ENCODE results near the gene STAG3. TPM values are rescaled to one million over a fixed set of nuclear protein-coding genes. Genes with fewer than 3 reads are reported as not detected.
"Not testable (repeated sequence)": the region's sequence is repeated elsewhere in the genome, so short reads cannot be mapped to it uniquely, and the experiment has no call there.

Gene STAG3
- polyA plus RNA-seq, 3 donors: 13.2 to 33.8 (median 15.3) TPM

DNA sequence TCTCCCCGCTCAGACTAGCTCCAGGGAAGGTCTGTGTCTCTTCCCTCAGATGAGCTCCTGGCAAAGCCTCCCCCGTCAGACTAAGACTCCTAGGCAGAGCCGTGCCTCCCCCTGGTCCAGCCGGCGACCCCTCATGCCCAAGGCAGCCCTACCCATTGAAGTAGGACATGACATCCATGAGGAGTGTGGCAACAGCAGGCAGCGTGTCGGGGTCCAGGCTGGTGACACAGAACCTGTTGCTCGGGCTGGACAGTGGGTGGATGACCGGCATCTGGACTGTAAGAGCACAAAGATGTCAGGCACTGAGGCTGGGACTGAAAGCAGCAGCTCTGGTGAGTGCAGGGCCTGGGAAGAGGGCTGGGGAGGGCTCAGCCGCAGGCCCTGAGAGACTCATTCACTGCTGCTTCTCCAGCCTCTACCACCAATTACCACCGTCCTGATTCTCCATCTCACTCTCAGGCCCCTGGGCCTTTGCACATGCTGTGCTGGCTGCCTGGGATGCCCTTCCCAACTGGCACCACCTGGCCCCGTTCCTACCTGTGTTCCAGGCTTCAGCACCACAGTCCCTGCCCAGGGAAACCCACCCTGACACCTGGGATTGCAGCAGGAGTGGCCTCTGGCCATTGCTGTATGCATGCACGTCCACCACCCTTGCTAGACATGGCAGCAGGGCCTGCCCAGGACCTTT is 44.9 kb downstream of the STAG3 start:
- DNase-seq (ENCODE audit: extremely low read depth in 1 of 11, low read depth in 9 of 11, low spot score in 4 of 11): no peak

DNA sequence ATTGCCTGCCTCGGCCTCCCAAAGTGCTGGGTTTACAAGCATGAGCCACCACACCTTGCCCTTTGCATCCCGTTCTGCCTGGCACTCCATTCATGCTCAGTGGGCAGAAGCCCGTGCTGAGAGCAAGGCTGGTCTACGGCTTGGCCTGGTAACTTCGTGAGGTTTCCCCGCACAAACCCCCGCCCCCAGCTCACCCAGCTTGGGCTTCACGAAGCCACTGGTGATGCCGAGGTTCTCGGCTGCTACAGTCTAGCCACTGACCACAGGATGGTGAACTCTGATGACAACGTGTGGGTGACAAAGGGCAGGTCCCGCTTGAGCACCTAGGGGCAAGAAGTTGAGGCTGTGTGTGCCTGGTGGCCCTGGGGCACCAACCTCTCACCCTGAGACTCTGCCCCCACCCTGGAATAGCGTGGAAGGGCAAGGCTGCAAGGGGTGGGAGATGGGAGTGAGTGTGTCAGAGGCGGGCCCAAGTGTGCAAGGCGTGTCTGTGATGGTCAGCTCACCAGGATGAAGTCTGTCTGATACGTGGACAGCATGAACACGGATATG is 45.7 kb downstream of the STAG3 start:
- DNase-seq (ENCODE audit: extremely low read depth in 1 of 11, low read depth in 9 of 11, low spot score in 4 of 11): not testable (repeated sequence)

DNA sequence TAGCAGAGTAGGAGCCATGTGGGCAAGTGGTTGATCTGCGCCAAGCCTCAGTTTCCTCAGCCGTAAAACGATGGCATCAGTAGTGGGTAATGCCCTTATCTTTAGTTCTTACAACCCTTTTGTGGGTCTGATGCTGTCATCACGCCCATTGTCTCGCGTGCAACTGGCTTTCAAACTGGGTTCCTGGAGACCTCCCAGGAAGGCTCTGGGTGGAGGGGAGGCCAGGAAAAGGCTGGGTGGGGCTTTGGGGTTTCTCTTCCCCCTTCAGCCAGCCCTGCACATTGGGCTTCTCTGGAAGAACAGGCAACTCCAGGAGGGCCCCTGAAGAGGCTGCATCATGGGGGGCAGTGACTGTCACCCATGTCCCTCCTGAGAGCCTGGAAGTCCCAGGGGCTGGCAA is 47.2 kb downstream of the STAG3 start:
- not testable (repeated sequence) for DNase-seq (ENCODE audit: extremely low read depth in 1 of 11, low read depth in 9 of 11, low spot score in 4 of 11)

DNA sequence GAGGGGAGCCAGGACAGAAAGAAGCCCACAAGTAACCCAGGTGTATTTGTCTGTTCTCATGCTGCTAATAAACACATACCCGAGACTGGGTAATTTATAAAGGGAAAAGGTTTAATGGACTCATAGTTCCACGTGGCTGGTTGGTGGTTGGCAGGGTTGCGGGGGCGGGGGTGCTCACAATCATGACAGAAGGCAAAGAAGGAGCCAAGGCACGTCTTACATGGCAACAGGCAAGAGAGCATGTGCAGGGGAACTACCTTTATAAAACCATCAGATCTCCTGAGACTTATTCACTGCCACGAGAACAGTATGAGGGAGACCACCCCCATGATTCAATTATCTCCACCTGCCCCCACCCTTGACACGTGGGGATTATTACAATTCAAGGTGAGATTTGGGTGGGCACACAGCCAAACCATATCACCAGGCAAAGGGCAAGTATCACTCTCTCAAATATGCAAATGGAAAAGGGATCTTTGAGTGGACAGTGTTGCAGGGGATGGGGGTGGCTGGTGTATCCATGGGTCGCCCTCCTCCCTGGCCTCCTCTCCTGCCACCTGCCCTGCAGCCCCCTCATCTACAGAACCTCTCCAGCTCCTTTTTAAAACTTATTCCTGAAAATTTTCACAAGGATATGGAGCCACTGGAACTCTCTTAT is 57.1 kb downstream of the STAG3 start:
- DNase-seq (ENCODE audit: extremely low read depth in 1 of 11, low read depth in 9 of 11, low spot score in 4 of 11): not testable (repeated sequence)

GRCh38 chr7:100239975-100240374 is 62.3 kb downstream of the STAG3 start:
- DNase-seq (ENCODE audit: extremely low read depth in 1 of 11, low read depth in 9 of 11, low spot score in 4 of 11): not testable (repeated sequence)

- DNase-seq (ENCODE audit: extremely low read depth in 1 of 11, low read depth in 9 of 11, low spot score in 4 of 11): not testable (repeated sequence)
Measured at GRCh38 chr7:100243385-100243784, 65.7 kb downstream of the STAG3 start.

GRCh38 chr7:100244988-100245605 is 67.4 kb downstream of the STAG3 start:
- DNase-seq (ENCODE audit: extremely low read depth in 1 of 11, low read depth in 9 of 11, low spot score in 4 of 11): not testable (repeated sequence)

GRCh38 chr7:100246121-100246864 is 68.6 kb downstream of the STAG3 start:
- not testable (repeated sequence) for DNase-seq (ENCODE audit: extremely low read depth in 1 of 11, low read depth in 9 of 11, low spot score in 4 of 11)

DNA sequence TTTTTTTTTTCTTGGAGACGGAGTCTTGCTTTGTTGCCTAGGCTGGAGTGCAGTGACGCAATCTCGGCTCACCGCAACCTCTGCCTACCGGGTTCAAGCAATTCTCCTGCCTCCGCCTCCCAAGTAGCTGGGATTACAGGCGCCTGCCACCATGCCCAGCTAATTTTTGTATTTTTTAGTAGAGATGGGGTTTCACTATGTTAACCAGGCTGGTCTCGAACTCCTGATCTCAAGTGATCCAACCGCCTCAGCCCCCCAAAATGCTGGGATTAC is 69.1 kb downstream of the STAG3 start:
- DNase-seq (ENCODE audit: extremely low read depth in 1 of 11, low read depth in 9 of 11, low spot score in 4 of 11): not testable (repeated sequence)

- peak in 4 of 11 donors; percentile 57 to 71 (median 65) for DNase-seq (ENCODE audit: extremely low read depth in 1 of 11, low read depth in 9 of 11, low spot score in 4 of 11)
Measured at GRCh38 chr7:100247152-100247757, 69.5 kb downstream of the STAG3 start.

GRCh38 chr7:100248483-100248882 is 70.8 kb downstream of the STAG3 start:
- DNase-seq (ENCODE audit: extremely low read depth in 1 of 11, low read depth in 9 of 11, low spot score in 4 of 11): no peak

DNA sequence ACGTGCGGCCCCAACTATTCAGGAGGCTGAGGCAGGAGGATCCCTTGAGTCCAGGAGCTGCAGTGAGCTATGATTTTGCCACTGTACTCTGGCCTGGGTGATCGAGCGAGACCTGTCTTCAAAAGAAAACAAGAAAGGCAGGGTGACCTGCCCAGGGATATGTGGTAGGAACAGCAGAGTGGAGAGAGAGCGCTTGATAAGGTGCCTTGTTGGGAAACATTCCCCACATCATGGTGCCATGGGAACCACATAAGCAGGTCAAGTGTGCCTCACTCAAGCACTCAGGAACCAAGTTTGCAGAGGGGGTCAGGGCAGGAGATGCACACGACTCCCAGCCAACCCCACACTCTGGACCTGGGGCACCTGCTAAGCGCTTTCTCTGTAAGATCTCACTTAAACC is 79.3 kb downstream of the STAG3 start:
- no peak for DNase-seq (ENCODE audit: extremely low read depth in 1 of 11, low read depth in 9 of 11, low spot score in 4 of 11)

DNA sequence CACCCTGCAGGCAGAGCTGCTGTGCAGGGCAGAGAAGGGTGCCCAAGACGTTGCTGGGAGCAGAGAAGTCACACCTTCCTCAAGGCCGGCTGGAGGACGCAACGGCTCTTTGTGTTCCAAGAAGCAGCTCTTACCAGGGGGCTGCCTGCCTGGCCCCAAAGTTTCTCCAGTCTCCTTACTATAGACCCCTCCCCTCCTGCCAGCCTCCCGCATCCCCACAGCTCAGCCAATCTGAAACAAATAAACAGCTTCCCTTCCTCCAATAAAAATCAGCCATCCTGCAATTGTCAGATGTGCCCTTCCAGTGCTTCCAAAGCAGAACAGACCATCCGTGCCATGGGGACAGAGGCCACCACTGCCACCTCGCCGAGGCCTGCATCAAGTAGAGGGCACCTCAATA is 82.3 kb downstream of the STAG3 start:
- not testable (repeated sequence) for DNase-seq (ENCODE audit: extremely low read depth in 1 of 11, low read depth in 9 of 11, low spot score in 4 of 11)

DNA sequence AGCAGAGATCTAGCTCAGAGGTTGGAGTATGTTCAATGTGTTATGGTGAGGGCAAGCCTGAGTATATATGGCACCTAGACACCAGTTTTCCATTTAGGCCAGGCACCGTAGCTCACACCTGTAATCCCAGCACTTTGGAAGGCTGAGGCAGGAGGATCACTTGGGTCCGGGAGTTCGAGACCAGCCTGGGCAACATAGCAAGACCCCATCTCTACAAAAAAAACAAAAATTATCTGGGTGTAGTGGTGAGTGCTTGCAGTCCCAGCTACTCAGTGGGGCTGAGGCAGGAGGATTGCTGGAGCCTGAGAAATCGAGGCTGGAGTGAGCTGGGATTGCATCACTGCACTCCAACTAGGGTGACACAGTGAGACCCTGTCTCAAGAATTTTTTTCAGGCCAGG is 85.2 kb downstream of the STAG3 start:
- DNase-seq (ENCODE audit: extremely low read depth in 1 of 11, low read depth in 9 of 11, low spot score in 4 of 11): not testable (repeated sequence)

Other genes with a start within 250 kb of the STAG3 start
- gene GJC3, start 248.3 kb upstream of the STAG3 start, polyA plus RNA-seq (ENCODE audit: insufficient read length in 3 of 3): 1 to 10 TPM in 1 of 3 donors, under 1 TPM in 2; 0.66 to 1.6 (median 0.97) TPM
- 10 to 100 TPM; 56.0 to 67.1 (median 61.6) TPM for gene AZGP1, start 201.9 kb upstream of the STAG3 start, polyA plus RNA-seq (ENCODE audit: insufficient read length in 3 of 3)
- 10 to 100 TPM; 56.7 to 64.3 (median 62.7) TPM for gene ZKSCAN1, start 162.3 kb upstream of the STAG3 start, polyA plus RNA-seq (ENCODE audit: insufficient read length in 3 of 3)
- 10 to 100 TPM; 21.8 to 24.7 (median 23.3) TPM for gene ZSCAN21, start 128.1 kb upstream of the STAG3 start, polyA plus RNA-seq (ENCODE audit: insufficient read length in 3 of 3)
- gene ZNF3, start 96.2 kb upstream of the STAG3 start, polyA plus RNA-seq (ENCODE audit: insufficient read length in 3 of 3): 10 to 100 TPM; 49.6 to 56.1 (median 50.0) TPM
- 100 to 1,000 TPM; 122 to 135 (median 135) TPM for gene COPS6, start 88.9 kb upstream of the STAG3 start, polyA plus RNA-seq (ENCODE audit: insufficient read length in 3 of 3)
- 100 to 1,000 TPM; 141 to 173 (median 162) TPM for gene MCM7, start 76.5 kb upstream of the STAG3 start, polyA plus RNA-seq (ENCODE audit: insufficient read length in 3 of 3)
- gene AP4M1, start 76.3 kb upstream of the STAG3 start, polyA plus RNA-seq (ENCODE audit: insufficient read length in 3 of 3): 10 to 100 TPM; 32.4 to 36.9 (median 36.5) TPM
- 10 to 100 TPM; 65.4 to 69.4 (median 69.1) TPM for gene TAF6, start 58.6 kb upstream of the STAG3 start, polyA plus RNA-seq (ENCODE audit: insufficient read length in 3 of 3)
- 10 to 100 TPM; 40.1 to 47.0 (median 41.5) TPM for gene CNPY4, start 58.3 kb upstream of the STAG3 start, polyA plus RNA-seq (ENCODE audit: insufficient read length in 3 of 3)
- 1 to 10 TPM in 2 of 3 donors, under 1 TPM in 1; 0.79 to 1.9 (median 1.8) TPM for gene MBLAC1, start 51.0 kb upstream of the STAG3 start, polyA plus RNA-seq (ENCODE audit: insufficient read length in 3 of 3)
- gene LAMTOR4, start 29.0 kb upstream of the STAG3 start, polyA plus RNA-seq (ENCODE audit: insufficient read length in 3 of 3): 100 to 1,000 TPM in 2 of 3 donors, 10 to 100 TPM in 1; 95.3 to 118 (median 116) TPM
- 10 to 100 TPM; 16.9 to 26.3 (median 21.5) TPM for gene TRAPPC14, start 19.2 kb upstream of the STAG3 start, polyA plus RNA-seq (ENCODE audit: insufficient read length in 3 of 3)
- gene GAL3ST4, start 9.3 kb upstream of the STAG3 start, polyA plus RNA-seq (ENCODE audit: insufficient read length in 3 of 3): 1 to 10 TPM; 4.6 to 6.8 (median 6.2) TPM
- gene GPC2, start 537 bp upstream of the STAG3 start, polyA plus RNA-seq (ENCODE audit: insufficient read length in 3 of 3): 10 to 100 TPM in 2 of 3 donors, 1 to 10 TPM in 1; 9.4 to 14.5 (median 14.0) TPM
- 1 to 10 TPM; 2.2 to 6.6 (median 5.2) TPM for gene PVRIG, start 42.0 kb downstream of the STAG3 start, polyA plus RNA-seq (ENCODE audit: insufficient read length in 3 of 3)
- 1 to 10 TPM; 6.8 to 9.0 (median 8.0) TPM for gene SPDYE3, start 129.8 kb downstream of the STAG3 start, polyA plus RNA-seq (ENCODE audit: insufficient read length in 3 of 3)
- gene PILRB, start 180.2 kb downstream of the STAG3 start, polyA plus RNA-seq (ENCODE audit: insufficient read length in 3 of 3): 10 to 100 TPM; 36.0 to 58.2 (median 37.6) TPM
- 1 to 10 TPM; 4.7 to 8.0 (median 6.6) TPM for gene PILRA, start 195.6 kb downstream of the STAG3 start, polyA plus RNA-seq (ENCODE audit: insufficient read length in 3 of 3)